NCI-H1436 treated with DMSO at 0.1 percent for 48 hours (cell line): ENCODE results near the gene CDCP1.
"Not testable (repeated sequence)": the region's sequence is repeated elsewhere in the genome, so short reads cannot be mapped to it uniquely, and the experiment has no call there.

Experiments used
- DNase-seq: peaks from one replicate; lab custom pipeline; 2025; lab: John Stamatoyannopoulos, UW

CDCP1 gene

DNA sequence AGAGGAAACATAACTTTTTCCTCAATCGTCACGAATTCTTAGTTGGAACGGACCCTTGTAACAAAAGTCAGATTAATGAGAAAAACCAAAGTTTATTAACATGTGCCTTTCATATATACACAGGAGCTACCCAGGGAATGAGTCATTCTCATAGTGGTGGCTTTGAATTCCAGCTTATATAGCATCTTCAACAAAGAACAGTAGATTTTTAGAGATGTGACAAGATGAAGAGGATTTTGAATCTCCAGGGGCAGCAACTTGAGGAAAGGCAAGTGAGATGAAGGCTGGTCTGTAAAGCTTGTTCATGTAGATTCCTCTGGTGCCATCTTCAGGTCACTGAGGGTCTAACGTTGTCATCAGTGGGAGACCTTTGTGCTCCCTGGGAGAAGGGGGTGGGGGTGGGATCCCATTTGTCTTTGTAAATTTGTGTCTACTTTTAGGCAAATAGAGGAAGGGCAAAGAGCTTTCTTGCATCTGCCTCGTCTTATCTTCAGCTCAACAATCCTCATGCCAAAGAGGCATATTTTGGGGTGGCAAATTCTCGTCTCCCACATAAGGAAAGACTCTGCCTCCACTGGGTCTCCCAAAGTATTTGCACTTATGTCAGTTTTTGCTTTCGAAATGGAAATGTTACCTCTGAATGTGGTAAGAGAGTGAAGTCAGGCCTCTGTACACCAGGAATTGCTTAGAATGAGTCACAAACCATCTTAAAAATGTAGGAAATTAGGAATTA is 90.6 kb downstream of the CDCP1 start:
- no peak for DNase-seq

DNA sequence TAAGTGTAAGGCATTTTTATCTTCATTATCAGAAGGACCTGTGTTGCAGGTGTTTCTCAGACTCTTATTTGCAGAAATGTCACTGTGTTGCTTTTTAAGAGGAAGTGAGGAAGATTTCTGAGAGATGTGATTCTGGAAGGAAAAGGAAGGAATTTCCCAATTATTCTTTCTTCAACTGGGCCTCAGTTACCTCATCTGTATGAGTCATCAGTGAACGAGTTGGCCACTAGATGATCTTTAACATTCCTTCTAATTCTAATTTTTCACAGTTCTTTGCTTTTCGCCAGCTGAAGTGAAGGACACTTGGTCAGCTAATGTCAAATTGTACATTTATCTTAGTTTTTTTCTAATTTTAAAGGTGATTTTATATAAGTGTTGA is 91.2 kb downstream of the CDCP1 start:
- no peak for DNase-seq

DNA sequence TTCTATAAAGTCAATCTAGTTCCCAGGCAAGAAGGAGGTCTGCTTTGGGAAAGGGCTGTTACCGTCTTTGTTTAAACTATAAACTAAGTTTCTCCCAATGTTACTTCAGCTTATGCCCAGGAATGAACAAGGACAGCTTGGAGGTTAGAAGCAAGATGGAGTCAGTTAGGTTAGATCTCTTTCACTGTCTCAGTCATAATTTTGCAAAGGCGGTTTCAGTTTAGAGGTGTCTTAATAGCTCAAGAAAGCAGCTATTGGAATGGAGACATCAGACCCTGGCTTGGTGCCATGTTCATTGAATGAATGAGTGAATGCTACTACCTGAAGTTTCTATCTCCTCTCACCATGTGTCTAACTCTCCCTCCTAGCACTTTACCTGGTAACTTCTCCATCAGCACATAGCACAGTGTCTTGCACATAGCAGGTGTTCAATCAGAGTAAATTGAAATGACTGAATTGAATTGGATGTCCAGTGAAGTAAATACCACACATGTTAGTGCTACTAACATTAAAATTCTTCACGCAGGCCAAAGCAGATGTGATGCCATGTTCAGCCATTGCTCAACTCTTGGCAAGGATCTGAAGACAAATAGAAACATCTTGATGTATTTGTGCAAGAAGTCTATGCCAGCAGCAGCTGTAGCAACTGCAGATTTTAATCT is 91.9 kb downstream of the CDCP1 start:
- DNase-seq: no peak

DNA sequence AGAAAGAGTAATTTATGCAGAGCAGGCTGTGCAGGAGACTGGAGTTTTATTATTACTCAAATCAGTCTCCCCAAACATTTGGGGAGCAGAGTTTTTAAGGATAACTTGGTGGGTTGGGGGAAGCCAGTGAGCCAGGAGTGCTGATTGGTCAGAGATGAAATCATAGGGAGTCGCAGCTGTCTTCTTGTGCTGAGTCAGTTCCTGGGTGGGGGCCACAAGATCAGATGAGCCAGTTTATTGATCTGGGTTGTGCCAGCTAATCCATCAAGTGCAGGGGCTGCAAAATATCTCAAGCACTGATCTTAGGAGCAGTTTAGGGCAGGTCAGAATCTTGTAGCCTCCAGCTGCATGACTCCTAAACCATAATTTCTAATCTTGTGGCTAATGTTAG is 92.4 kb downstream of the CDCP1 start:
- DNase-seq: not testable (repeated sequence)

DNA sequence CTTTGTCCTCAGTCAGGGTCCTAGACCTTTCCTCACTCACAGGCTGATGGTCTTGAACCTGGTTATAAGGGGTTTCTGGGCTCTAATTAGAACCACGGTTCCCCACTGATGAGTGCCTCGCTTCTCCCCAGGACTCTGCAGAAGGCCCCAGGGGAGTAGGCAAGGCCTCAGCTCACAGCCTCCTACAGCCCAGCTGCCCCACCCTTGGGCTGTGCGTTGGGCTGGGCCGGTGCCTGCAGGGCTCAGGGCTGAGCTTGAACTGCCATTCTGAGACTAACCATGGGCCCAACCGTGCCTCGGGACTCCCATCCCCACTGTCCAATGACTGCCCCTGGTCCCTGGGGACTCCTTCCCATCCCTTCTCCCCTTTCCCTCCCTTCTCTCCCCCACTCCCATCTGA is 94.5 kb downstream of the CDCP1 start:
- DNase-seq: no peak

DNA sequence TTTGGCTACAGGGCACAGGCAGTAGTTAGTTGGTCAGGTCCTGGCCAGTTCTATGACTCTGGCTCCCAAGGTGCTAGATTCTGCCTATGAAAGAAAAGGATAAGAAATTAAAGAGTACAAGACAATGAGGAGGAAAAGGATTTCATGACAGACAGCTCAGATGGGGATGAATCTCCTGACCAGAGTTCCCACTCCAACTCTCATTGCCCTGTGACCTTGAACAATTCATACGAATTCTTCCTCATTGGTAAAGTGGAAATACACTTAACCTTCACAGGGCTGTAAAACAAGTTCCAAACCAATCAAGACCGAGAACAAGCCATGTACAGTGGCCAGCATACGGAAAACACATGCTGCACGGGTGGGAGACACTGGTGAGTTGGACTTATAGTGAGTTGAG is 96.4 kb downstream of the CDCP1 start:
- no peak for DNase-seq

DNA sequence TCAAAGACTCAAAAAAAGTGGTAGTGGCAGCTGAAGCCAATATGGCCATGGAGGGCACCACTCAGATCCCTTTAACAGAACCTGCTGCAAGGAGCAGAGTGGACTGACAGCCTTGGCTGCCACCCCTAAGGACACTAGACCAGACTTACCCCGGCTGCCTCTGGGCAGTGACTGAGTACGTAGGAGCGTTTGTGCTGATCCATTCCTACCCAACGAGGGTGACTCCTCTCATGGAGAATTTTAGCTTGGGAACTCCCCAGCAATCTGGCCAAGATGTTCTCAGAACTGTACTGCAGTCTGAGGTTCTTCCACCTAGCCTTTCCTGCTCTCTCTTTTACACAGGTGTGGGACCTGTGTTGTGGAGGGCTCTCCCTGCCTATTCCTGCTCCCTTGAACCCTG is 97.9 kb downstream of the CDCP1 start:
- no peak for DNase-seq

DNA sequence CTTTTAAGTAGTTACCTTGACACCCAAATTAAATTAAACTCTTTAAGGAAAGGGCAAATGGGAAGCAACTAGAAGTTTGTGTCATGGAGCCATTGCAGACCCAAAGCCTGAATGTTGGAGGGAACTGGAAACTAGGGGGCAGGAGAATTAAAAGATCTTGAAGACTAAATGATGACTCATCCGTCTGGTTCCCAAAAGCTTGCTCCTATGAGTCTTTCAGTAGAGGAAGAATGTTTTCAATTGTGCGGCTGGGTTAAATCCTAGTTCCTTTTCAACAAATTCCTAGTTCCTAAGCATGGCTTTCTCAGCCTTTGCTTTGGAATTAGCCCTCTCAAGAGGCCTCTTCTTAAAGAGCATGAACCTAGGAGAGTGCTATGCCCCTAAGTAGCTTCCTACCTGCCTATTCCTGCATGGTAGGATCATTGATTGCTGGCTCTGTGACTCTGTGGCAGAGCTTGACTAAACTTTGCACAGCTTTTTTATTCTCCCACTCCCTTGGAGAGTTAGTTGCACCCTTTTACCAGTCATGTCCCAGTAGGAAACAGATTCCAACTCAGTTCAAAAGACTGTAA is 102.4 kb downstream of the CDCP1 start:
- no peak for DNase-seq

DNA sequence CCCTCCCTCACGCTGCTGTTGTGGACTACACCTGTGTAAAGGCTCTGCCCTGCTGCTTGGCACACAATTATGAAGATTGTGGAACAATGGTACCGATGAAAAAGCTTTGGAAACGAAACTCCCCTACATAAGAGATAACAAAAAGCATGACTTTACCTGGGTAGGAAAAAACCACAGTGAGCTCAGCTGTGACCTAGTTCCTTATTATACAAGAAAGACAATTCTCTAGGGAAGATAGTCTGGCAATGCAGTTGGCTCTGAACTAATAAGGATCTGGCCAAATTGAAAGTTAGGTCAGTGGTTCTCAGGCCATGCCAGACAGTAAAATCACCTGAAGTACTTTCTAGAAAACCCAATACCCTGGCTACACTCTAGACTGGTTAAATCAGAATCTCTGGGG is 104.0 kb downstream of the CDCP1 start:
- DNase-seq: no peak

DNA sequence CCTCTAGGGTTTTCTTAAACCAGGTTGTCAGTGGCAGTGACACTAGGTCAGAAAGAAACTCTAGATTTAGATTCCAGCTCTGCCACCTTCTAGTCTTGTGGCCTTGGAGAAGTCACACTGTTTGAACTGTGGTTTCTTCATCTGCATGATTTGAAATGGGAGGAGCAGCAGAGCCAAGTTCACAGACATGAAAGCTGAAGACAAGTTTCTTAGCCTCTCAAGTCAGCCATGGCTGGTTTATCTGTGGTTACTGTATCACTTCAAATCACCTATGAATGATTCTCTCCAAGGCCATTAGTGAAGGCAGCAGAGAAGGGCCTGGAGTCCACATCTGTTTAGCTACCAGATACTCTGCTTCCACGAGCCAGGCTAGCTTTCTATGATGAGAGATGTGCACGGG is 104.5 kb downstream of the CDCP1 start:
- no peak for DNase-seq

DNA sequence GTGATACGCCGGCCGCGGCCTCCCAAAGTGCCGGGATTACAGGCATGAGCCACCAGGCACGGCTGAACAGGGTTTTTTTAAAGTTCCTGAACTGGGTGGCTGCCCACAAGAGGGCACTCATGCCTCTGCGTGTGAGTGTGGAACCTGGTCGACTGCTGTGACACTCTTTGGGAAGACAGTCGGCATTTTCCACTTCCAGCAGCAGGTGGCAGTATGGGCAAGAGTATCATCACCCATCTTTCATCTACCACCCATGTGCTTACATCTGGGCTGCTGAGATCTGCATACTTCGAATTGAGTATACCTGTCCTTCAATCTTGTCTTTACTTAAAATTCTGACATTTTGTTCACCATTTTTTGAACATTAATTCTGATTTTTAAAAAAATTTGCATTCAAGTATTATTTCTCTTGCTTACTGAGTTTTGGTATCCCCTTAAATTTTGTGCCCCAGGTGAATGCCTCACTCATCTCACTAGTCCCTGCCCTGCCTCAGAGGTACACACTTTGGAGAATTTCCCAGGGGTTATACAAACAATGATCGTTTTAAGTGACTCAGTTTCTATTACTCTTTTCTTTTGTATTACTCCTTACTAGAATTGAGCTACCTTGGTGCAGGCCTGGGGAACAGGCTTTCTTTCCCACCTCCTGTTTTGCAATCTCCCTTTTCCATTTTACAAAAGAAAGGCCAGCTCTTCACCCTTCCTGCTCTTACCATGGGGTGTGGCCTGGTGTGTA is 108.3 kb downstream of the CDCP1 start:
- DNase-seq: peak; percentile 24

DNA sequence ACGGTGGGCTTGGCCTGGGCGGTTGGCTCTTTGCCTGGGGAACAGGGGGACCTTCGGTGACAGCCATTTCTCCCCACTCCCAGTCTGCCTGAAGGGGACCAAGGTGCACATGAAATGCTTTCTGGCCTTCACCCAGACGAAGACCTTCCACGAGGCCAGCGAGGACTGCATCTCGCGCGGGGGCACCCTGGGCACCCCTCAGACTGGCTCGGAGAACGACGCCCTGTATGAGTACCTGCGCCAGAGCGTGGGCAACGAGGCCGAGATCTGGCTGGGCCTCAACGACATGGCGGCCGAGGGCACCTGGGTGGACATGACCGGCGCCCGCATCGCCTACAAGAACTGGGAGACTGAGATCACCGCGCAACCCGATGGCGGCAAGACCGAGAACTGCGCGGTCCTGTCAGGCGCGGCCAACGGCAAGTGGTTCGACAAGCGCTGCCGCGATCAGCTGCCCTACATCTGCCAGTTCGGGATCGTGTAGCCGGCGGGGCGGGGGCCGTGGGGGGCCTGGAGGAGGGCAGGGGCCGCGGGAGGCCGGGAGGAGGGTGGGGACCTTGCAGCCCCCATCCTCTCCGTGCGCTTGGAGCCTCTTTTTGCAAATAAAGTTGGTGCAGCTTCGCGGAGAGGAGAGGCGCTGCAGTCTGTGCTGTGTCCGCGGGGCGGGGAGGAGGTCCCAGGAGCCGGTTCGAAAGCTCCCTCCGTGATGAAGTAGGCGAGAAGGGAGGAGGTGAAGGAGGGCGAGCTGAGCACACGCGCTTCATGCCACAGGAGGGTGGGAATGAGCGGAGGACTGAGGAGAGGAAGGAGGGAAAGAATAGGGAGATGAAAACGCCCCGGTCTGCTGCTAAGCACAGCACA is 110.5 kb downstream of the CDCP1 start:
- no peak for DNase-seq

DNA sequence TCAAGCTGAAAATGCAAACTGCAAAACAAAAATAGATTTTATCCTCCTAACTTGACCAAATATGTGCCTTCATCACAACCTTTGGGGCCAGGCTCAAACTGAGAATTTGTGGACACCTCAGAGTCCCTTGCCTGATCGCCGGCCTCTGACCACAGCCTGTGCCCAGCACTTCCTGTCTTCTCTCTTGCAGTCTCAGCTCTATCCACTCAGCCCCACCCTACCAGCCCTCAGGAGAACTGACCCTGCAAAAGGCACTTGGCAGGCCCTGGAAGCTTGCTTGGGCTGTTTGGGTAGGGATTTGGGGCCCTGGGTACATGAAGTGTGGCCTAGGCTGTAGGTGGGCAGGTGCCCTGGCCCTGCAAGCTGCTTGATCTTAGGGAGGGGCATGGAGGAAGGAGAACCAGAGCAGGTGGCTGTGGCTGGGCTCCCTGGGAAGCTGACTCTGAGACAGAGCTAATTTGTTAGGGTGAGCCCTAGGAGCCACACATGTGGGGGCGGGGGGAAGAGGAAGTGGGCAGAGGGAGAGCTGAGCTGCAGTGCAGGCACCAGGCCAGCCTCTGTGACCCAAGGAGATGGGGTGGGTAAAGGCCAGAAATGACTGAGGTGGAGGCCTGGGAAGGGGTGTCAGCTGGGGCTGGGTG is 111.4 kb downstream of the CDCP1 start:
- no peak for DNase-seq

DNA sequence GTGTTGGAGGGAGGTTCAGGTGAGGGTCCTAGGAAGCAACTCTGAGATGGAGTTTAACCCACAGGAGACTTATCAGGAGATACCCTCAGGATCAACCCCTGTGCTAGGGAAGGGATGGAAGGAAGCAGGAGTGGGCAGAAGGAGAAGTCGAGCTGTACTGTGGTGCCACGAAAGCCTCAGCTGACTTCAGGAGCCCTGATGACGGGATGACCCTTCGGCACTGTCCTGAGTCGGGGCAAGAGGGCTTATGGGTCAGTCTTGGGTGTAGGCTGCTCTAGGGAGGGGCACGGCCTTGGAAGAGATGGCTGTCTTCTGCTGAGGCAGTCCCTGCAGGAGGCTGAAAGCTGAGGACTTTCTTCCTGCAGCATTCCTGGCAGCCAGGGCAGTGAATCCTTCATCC is 112.4 kb downstream of the CDCP1 start:
- no peak for DNase-seq
